Left lobe of liver (tissue), 2 donors: Measurements from ENCODE around the gene SKAP2. TPM values are rescaled to one million over a fixed set of nuclear protein-coding genes. Genes with fewer than 3 reads are reported as not detected.

Source experiments
- ATAC-seq: fragments of 200-7000 bp; cut with Tn5 transposase; one replicate; pipeline ENCODE4 v1.9.1; 2020; ENCODE audit warnings: mild to moderate bottlenecking, moderate library complexity
- DNase-seq: peaks from one replicate; pipeline ENCODE4 v3.0.0-alpha.2; 2020; ENCODE audit warnings: low spot score
- total RNA-seq: library from RNA; stranded (reverse); gene quantifications from one replicate; pipeline ENCODE4 v1.2.1, GENCODE V29; 2021
- donor health status: DM: no; HTN: no; CAD: no; lungs with moderate emphysema.
- donor health status: DM: no; HTN: yes; CAD: no.

SKAP2 gene
- total RNA-seq: 5.2 TPM

- DNase-seq (peak; percentile 99), ATAC-seq (peak; percentile 96)
Measured at GRCh38 chr7:26864309-26865093, at the start of gene SKAP2. SKAP2 (minus strand) TSS chr7:26864590; CDS start chr7:26864429, 161 bp downstream.

GRCh38 chr7:26912933-26913536, 48.6 kb upstream of the SKAP2 start:
- DNase-seq (no peak), ATAC-seq (no peak)

GRCh38 chr7:26912338-26912737, 47.9 kb upstream of the SKAP2 start:
- ATAC-seq (peak; percentile 49), DNase-seq (no peak)

GRCh38 chr7:26910221-26910620, 45.8 kb upstream of the SKAP2 start:
- DNase-seq (no peak), ATAC-seq (no peak)

GRCh38 chr7:26900251-26900650, 35.9 kb upstream of the SKAP2 start:
- DNase-seq (no peak), ATAC-seq (no peak)

GRCh38 chr7:26899519-26899918, 35.1 kb upstream of the SKAP2 start:
- no peak for ATAC-seq
- no peak for DNase-seq

GRCh38 chr7:26898891-26899290, 34.5 kb upstream of the SKAP2 start:
- no peak for DNase-seq
- ATAC-seq: no peak

GRCh38 chr7:26897928-26898327, 33.5 kb upstream of the SKAP2 start:
- no peak for DNase-seq
- ATAC-seq: no peak

GRCh38 chr7:26891400-26892350, 27.3 kb upstream of the SKAP2 start:
- DNase-seq (no peak), ATAC-seq (no peak)

- ATAC-seq: no peak
Measured at GRCh38 chr7:26880852-26881251, 16.5 kb upstream of the SKAP2 start.

GRCh38 chr7:26879671-26880070, 15.3 kb upstream of the SKAP2 start:
- DNase-seq: no peak

More at GRCh38 chr7:26880852-26881251, 16.5 kb upstream of the SKAP2 start:
- no peak for DNase-seq

GRCh38 chr7:26868841-26869495, 4.6 kb upstream of the SKAP2 start:
- DNase-seq: no peak
- no peak for ATAC-seq

More at GRCh38 chr7:26879671-26880070, 15.3 kb upstream of the SKAP2 start:
- ATAC-seq: no peak

- ATAC-seq (peak; percentile 50), DNase-seq (no peak)
Measured at GRCh38 chr7:26865094-26865388, 651 bp upstream of the SKAP2 start.

- DNase-seq (no peak), ATAC-seq (peak; percentile 14)
Measured at GRCh38 chr7:26863518-26864308, 677 bp downstream of the SKAP2 start.

GRCh38 chr7:26862834-26863233, 1.6 kb downstream of the SKAP2 start:
- DNase-seq (no peak), ATAC-seq (no peak)

- no peak for ATAC-seq
- DNase-seq: no peak
Measured at GRCh38 chr7:26861050-26861449, 3.3 kb downstream of the SKAP2 start.

- no peak for DNase-seq
- no peak for ATAC-seq
Measured at GRCh38 chr7:26860361-26860760, 4.0 kb downstream of the SKAP2 start.

GRCh38 chr7:26859720-26860119, 4.7 kb downstream of the SKAP2 start:
- no peak for ATAC-seq

GRCh38 chr7:26858735-26859134, 5.7 kb downstream of the SKAP2 start:
- DNase-seq: no peak
- no peak for ATAC-seq

More at GRCh38 chr7:26859720-26860119, 4.7 kb downstream of the SKAP2 start:
- no peak for DNase-seq

GRCh38 chr7:26858241-26858715, 6.1 kb downstream of the SKAP2 start:
- no peak for DNase-seq
- ATAC-seq: no peak
